Esophagus mucosa (tissue), 1 donor: ENCODE results near the gene XXYLT1. TPM values are rescaled to one million over a fixed set of nuclear protein-coding genes. Genes with fewer than 3 reads are reported as not detected.

Experiments
- ATAC-seq: fragments of 200-7000 bp; cut with Tn5 transposase; one replicate; pipeline ENCODE4 v1.9.1; 2020
- total RNA-seq: library from RNA; stranded (reverse); gene quantifications from one replicate; pipeline ENCODE4 v1.2.4, GENCODE V29; 2023
- donor health status: DM: yes; HTN: yes; CAD: no.

The XXYLT1 gene
- total RNA-seq, 1 donor from 2014 or later: 12.7 TPM

DNA sequence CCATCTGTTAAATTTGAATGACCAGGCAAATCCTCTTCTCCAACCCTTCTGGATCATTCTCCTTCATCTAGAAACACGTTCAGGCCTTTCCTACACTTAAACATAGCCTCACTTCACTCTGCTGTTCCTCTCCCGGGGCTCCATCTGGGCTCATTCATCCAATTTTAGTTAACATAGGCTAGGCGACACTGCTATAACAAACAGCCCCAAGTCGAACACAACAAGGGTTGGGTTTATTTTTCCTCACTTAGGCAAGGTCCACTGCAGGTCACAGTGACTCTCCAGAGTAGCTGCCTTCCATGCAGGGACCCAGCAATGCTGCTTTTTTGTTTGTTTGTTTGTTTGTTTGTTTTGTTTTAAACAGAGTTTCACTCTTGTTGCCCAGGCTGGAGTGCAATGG, 250.8 kb downstream of the XXYLT1 start:
- no peak for ATAC-seq

DNA sequence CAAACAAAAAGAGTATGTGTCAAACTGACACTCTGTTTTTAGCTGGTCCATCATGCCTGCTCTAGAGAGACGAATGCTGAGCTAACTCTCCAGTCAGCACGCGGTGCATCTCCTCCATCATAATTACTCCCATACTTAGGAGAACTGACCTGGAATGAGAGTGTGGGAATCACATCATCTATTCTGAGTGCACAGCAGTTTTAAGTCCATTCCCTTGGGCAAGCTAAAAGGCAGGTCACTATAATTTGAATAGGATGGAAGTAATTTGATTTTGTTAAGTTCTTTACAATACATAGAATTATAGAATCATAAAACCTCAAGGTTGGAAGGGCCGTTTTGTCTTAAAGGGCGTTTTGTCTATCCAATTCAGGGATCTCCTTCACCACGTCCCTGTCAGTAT, 251.6 kb downstream of the XXYLT1 start:
- ATAC-seq: no peak

Other genes with a start within 250 kb of the XXYLT1 start
- 43.4 TPM for gene ACAP2, start 171.9 kb upstream of the XXYLT1 start, total RNA-seq